DMS53 treated with DMSO at 0.1 percent for 48 hours (cell line): ENCODE measurements around the gene PYGL.
"Not testable (repeated sequence)": the region's sequence is repeated elsewhere in the genome, so short reads cannot be mapped to it uniquely, and the experiment has no call there.

Experiments used
- DNase-seq: peaks from one replicate; lab custom pipeline; 2025; ENCODE audit not compliant: unreplicated experiment; lab: John Stamatoyannopoulos, UW

Gene PYGL

DNA sequence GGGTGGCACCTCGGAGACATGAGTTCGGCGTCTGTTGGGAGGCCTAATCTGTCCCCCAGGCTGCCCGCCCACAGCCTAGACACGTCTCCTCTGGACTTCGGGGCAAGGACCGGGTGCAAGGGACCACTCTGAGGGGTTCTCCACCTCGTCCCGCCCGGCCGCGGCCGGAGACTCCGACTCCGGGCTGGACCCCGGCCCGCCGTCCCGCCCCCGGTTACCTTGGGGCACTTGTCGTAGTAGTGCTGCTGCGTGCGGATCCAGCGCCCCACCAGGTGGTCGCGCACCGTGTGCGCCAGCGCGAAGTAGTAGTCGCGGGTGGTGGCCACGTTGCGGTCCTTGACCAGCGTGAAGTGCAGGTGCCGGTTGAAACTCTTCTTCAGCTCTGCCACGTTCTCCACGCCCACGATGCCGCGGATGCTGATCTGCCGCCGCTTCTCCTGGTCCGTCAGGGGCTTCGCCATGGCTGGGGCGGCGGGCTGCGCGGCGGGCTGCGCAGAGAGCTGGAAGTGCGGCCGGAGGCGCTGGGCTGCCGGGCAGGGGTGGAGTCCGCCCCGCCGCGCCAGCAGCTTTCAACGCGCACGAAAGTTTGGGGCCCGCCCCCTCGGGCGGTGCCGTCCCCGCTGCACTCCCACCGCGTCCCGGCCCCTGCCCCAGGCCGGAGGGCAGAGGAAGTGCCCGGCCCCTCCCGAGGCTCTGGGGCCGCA, at the start of gene PYGL:
Gene PYGL (minus strand): TSS at position 541 of the 704 bp plus-strand sequence. CDS start 80 bp downstream, at position 461.
- DNase-seq = no peak

GRCh38 chr14:50985859-50986331, 41.6 kb upstream of the PYGL start:
- no peak for DNase-seq

DNA sequence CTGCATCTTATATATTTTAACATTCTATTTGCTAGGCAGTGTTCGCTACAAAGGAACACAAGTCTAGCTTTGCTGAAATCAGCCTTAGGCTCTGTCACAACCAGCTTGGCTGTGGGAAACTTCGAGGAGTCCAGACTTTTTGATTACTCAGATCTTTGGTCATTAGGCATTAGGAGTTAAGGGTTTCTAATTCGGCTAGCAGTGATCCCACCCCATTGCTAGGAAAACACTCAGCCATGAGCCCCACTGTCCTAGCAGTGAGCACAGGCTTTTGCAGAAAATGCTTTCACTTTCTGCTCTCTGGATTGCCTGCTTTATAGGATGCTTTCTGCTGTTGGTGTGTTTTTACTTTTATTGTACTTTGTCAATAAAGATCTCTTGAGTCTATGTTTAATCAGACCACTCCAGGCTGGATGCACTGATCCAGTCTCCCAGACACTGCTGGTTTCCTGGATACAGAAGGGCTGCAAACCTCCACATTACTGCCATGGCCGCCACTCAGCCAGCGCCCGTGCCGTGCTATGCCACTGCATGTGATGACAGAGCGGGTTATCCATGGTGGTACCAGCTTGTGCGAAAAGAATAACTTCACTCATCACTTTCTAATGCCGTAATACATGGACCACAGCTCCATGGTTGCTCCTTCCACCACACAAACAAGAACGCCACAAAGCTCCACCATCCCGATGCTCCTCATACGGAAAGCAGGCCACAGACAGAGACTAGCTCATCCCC, 41.0 kb upstream of the PYGL start:
- DNase-seq = no peak

- DNase-seq = no peak
Measured at GRCh38 chr14:50984036-50984710, 39.9 kb upstream of the PYGL start.

DNA sequence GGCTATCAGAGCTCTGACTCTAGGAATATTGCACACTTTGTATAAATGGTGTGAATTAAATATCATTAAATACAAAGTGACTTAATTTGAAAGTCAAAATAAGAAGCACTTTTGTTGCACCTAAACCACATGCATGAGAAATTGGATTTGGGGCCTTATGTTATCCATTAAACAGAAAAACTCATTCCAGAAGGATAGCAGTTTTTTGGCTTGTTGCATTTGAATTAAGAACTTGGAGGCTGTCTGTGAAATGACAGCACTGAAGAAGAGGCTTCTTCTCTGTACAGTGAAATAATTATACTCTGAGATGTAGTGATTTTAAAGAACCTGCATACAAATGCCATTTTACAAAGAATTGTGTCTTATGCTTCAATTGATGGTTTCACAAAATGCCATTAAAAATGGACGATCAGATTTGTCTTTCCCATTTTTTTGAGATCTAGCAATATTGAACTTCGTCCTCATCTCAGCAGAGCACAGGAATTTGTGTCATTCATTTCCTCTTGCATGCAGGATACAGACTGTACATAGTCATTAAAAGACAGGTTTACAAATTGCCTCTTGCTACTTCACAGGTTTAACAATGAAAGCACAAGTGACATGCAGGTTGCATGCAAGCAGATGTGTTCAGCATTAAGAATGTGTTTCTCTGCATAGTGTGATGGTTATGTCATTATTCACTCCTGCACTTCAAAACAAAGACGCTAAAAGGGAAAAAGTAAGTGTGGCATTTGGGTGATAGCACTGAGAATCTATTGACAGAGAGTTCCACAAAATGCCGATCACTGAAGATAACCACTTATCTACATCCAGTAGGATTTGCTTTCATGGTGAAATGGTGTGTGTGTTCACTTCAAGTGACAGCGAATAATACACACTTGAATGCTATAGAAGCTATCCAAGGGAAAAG, 35.9 kb upstream of the PYGL start:
- no peak for DNase-seq

DNA sequence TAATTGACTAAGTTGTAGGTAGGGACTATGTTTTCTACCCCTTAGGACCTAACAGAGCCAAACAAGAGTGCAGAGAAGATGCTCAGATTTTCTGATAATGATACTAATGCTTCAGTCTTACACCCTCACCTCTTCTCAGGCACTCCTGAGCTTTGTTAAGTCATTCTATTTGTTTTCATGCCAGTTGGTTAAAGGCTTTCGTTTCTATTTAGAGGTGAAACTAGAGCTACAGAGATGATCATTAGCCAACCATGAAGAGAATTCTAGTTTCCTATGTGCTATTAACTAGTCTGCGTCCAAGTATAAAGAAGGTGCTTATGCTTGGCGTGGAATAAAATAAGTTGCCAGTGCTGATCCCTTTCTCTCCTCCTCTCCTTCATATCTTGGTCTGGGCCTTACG, 34.6 kb upstream of the PYGL start:
- no peak for DNase-seq

GRCh38 chr14:50978529-50978871, 34.2 kb upstream of the PYGL start:
- no peak for DNase-seq

DNA sequence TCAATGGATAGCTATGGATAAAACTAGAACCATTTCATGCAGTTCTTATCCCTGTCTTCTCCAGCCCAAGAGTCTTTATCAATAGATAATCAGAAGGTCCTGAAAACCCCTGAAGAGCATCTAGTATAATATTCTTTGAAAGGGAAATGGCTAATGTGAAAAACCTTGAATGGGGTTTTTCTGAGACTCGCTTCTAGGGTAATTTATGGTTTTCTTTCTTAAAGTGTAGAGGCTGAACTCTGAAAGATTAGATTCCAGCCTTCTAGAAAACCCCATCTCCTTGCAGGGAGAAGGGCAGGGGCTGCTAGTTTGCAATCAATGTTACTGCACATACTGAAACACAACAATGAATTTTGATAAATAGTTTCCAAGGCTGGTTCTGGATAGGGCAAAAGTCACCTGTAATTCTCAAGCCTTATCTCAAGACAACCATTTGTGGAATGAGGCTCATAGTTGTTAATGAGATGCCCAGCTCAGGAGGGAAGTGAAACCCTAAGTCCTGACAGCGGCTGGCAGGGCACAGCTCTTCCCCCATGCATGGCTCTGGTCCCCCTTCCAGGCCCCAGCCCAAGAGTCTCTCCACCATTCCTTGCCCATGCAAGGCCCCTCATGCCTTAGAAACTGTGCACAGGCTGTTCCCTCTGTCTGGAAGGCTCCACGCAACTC, 33.7 kb upstream of the PYGL start:
- no peak for DNase-seq

DNA sequence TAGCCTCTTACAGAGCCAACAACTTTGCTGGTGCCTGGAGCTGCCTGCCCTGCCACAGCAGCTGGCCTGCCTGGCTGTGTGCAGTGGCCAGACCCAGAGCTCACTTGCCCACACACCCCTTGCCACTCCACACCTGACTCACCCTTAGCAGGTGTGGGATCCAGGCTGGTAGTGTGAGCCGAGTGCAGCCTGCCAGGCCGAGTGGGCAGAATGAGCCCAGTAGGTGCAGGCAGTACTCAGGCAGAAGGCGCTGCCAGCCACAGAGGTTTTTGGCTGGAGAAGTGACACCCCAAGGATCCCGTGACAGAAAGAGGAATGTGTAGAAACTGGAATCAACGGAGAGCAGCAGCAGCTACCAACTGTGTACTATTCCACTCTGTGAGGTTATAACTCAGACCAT, 29.8 kb upstream of the PYGL start:
- no peak for DNase-seq

DNA sequence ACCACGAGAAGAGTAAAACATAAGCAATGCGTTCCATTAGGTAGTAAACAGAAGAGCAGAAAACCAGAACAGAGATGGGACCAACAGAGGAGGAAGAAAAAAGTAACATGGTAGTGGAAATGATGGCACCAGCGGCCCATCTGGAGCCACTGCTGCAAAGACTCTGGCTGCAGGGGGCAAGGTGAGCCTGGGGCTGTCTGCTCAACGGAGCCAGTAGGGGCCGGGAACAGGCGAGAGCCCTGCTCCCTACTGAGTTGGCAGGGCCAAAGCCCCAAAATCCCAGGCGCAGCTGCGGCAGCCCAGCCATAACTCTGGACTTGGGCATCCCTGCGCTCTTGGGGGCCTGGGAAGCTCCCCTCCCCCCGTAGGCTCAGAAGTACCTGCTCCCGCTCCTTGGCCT, 28.5 kb upstream of the PYGL start:
- DNase-seq = no peak

- DNase-seq = no peak
Measured at GRCh38 chr14:50970886-50971781, 26.9 kb upstream of the PYGL start.

DNA sequence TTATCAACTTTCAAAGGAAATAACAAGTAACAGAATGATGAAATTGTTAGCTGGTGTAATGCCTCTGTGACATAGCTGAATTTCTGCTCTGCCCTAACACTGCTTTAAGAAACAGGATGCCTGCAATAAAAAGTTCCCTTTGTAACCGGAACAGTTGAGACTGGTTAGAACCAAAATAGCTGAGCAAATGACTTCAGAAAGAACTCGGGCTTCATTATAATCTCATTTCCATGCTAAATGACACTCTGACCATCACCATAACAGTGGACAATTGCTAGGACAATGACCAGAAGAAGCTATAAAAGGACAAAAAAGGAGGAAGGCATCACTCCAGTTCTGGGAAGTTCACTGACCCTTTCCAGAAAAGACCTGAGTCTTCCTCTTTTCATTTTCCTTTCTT, 23.5 kb upstream of the PYGL start:
- DNase-seq = no peak

DNA sequence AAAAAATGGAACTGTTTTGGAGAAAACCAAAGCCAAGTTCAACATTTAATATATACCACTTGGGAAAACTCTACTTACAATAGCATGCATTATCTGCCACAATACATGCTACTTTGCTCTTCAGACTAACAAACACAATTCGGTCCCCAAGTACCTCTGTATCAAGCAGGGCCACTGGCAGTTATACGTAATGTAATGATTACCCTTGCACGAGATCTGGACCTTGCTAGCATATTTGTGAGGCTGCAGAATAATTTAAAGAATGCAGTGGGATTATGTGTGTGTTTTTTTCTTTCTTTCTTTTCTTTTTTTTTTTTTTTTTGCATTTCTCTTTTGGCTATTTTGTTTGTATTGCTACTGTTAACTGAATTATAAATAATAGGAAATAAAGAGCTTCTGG, 22.8 kb upstream of the PYGL start:
- DNase-seq = no peak

GRCh38 chr14:50964683-50965390, 20.6 kb upstream of the PYGL start:
- DNase-seq = no peak

GRCh38 chr14:50963919-50964318, 19.6 kb upstream of the PYGL start:
- DNase-seq = no peak

DNA sequence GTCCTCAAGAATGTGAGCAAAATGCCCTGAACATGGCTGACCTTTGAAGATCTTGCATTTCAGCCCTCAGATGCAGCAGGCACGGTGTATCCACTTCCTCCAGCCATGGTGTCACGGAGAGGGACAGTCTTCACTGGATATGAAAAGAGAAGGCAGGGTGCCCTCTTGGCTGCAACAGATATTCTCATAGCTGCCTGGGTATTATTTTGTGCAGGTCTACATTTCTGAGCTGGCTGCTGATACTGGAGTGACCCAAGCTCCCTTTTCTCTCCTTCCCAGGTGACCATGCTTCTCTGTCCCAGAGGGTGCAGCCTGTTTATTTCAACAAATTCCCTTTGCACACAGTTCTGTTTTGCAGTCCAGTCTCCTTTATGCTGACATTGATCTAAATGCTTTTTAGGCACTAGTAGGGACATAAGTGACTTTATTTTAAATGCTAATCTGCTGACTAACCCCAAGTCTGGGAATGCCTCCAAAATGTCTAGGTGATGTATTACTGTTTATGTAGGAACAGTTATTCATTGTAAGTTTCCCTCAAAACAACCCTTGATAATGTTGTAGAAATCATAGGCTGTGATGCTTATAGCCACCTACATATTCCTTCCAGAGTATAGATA, 17.4 kb upstream of the PYGL start:
- DNase-seq = no peak

DNA sequence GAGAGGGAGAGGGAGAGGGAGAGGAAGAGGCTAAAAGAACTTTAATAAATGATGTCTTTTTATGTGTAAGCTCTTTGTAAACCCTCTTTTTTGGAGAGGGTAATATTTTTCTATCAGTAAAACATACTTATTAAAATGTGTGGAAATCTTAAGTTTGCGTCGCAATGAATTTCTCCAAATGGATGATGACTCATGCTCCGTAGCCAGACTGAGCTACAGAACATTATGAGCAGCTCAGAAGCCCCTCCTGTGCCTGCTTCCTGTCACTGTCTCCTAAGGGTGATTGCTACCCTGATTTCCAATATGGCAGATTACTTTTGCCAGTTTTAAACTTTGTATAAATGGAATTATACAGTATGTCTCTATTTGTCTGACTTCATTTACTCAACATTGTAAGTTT, 13.0 kb upstream of the PYGL start:
- no peak for DNase-seq

- DNase-seq = not testable (repeated sequence)
Measured at GRCh38 chr14:50956421-50956820, 12.1 kb upstream of the PYGL start.
